Duodenal mucosa (tissue), 2 donors: ENCODE results near the gene RBFOX1.
"Not testable (repeated sequence)": the region's sequence is repeated elsewhere in the genome, so short reads cannot be mapped to it uniquely, and the experiment has no call there.

Experiments
- H3K27ac ChIP-seq: one replicate; pipeline ENCODE4 v1.7.0; 2013; ENCODE audit warnings: low read depth, low read length
- H3K27me3 ChIP-seq, 2 donors: one replicate each; pipeline ENCODE4 v1.7.0; 2013; ENCODE audit warnings: low read length in 2 of 2, control low read depth in 1 of 2; ENCODE audit not compliant: insufficient read depth in 2 of 2, control insufficient read depth in 1 of 2
- H3K36me3 ChIP-seq, 2 donors: one replicate each; pipeline ENCODE4 v1.7.0; 2013; ENCODE audit warnings: low read length in 2 of 2, control low read depth in 1 of 2; ENCODE audit not compliant: insufficient read depth in 2 of 2, control insufficient read depth in 1 of 2
- H3K4me1 ChIP-seq, 2 donors: one replicate each; pipeline ENCODE4 v1.7.0; 2013; ENCODE audit warnings: low read length in 2 of 2, control low read depth in 1 of 2; ENCODE audit not compliant: insufficient read depth in 2 of 2, control insufficient read depth in 1 of 2
- H3K4me3 ChIP-seq, 2 donors: one replicate each; pipeline ENCODE4 v1.7.0; 2013; ENCODE audit warnings: low read length in 2 of 2, low read depth in 1 of 2
- H3K9ac ChIP-seq, 2 donors: one replicate each; pipeline ENCODE4 v1.7.0; 2013; ENCODE audit warnings: low read length in 2 of 2, low read depth in 1 of 2
- H3K9me3 ChIP-seq, 2 donors: one replicate each; pipeline ENCODE4 v1.7.0; 2013; ENCODE audit warnings: low read length in 2 of 2, control low read depth in 1 of 2; ENCODE audit not compliant: control insufficient read depth in 1 of 2

The RBFOX1 gene

DNA sequence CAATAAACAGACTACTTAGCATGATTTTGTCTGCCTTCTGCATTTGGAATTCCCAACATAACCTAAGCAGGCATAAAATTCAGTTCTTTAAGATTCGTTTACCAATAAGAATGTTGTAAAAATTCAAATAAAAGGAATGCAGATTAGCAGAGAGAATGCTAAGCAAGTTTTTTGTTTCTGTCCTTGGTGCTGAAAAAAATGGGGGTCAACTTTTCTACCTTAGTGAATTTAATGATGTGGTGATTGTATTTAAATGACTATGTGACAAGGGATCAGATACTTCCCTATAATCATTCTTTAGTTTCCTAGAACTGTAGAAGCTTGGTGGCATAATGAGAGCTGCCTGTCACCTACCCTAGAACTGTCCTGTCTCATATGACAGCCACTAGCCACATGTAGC is 159.5 kb downstream of the RBFOX1 start:
- H3K9ac ChIP-seq, result no peak overlapping the region
- no peak overlapping the region for H3K27ac ChIP-seq
- no peak overlapping the region for H3K4me3 ChIP-seq
- no peaks in the 10 kb centered on the region for H3K27me3 ChIP-seq
- H3K9me3 ChIP-seq, result no peaks in the 10 kb centered on the region
- no peaks in the 10 kb centered on the region for H3K36me3 ChIP-seq
- no peaks in the 10 kb centered on the region for H3K4me1 ChIP-seq

GRCh38 chr16:7493133-7493532 is 160.5 kb downstream of the RBFOX1 start:
- Histone ChIP-seq H3K4me1 (no peaks in the 10 kb centered on the region), H3K4me3 (no peak overlapping the region), H3K27me3 (no peaks in the 10 kb centered on the region), H3K9me3 (no peaks in the 10 kb centered on the region), H3K9ac (no peak overlapping the region), H3K36me3 (no peaks in the 10 kb centered on the region), H3K27ac (no peak overlapping the region)

DNA sequence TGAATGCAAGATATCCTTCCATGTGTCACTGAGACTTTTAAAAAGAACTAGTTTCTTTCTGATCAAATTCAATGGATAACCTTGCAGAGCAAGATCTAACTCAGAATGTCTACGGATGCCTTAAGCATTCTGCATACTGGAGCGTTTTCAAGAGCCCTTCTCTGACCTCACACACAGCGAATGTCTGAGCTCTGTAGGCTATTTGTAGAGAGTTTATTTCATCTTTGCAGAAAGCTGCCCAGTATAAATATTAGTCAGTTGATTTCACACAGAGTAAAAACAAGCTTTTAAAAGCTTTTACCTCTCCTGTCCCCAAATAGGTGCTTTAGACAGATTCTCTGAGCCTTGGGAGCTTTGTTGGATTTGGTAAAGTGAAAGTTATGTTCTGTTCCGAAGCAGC is 165.0 kb downstream of the RBFOX1 start:
- Histone ChIP-seq H3K36me3 (no peaks in the 10 kb centered on the region), H3K27ac (no peak overlapping the region), H3K4me3 (no peak overlapping the region), H3K9me3 (no peaks in the 10 kb centered on the region), H3K9ac (no peak overlapping the region), H3K4me1 (no peaks in the 10 kb centered on the region), H3K27me3 (no peaks in the 10 kb centered on the region)

GRCh38 chr16:7501868-7502267 is 169.2 kb downstream of the RBFOX1 start:
- H3K4me3 ChIP-seq, result no peak overlapping the region

DNA sequence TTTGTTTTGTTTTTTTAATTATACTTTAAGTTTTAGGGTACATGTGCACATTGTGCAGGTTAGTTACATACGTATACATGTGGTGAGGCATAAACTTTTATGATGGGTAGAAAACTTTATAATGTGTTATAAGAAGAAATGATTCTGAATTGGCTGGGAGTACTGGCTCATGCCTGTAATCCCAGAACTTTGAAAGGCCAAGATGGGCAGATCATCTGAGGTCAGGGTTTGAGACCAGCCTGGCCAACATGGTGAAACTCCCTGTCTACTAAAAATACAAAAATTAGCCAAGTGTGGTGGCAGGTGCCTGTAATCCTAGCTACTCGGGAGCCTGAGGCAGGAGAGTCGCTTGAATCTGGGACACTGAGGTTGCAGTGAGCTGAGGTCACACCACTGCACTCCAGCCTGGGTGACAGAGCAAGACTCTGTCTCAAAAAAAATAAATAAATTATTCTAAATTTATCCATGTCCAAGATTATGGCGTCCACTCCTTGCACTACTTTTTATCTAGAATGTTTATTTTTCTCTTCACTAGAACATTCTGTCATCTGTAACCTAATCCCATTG is 170.0 kb downstream of the RBFOX1 start:
- not testable (repeated sequence) for H3K9me3 ChIP-seq, H3K9ac ChIP-seq, H3K27ac ChIP-seq, H3K27me3 ChIP-seq, H3K36me3 ChIP-seq, H3K4me1 ChIP-seq, H3K4me3 ChIP-seq

More at GRCh38 chr16:7501868-7502267, 169.2 kb downstream of the RBFOX1 start:
- H3K9me3 ChIP-seq, result no peaks in the 10 kb centered on the region
- no peaks in the 10 kb centered on the region for H3K4me1 ChIP-seq
- H3K36me3 ChIP-seq, result no peaks in the 10 kb centered on the region
- no peaks in the 10 kb centered on the region for H3K27me3 ChIP-seq
- H3K27ac ChIP-seq, result no peak overlapping the region
- H3K9ac ChIP-seq, result no peak overlapping the region

- Histone ChIP-seq H3K9ac (no peak overlapping the region), H3K27ac (no peak overlapping the region), H3K4me1 (no peaks in the 10 kb centered on the region)
Measured at GRCh38 chr16:7503666-7504065, 171.0 kb downstream of the RBFOX1 start.

GRCh38 chr16:7504844-7505243 is 172.2 kb downstream of the RBFOX1 start:
- no peaks in the 10 kb centered on the region for H3K36me3 ChIP-seq
- H3K4me1 ChIP-seq, result no peaks in the 10 kb centered on the region
- no peak overlapping the region for H3K4me3 ChIP-seq
- no peak overlapping the region for H3K9ac ChIP-seq
- no peak overlapping the region for H3K27ac ChIP-seq
- H3K27me3 ChIP-seq, result no peaks in the 10 kb centered on the region
- H3K9me3 ChIP-seq, result no peaks in the 10 kb centered on the region

More at GRCh38 chr16:7503666-7504065, 171.0 kb downstream of the RBFOX1 start:
- Histone ChIP-seq H3K4me3 (no peak overlapping the region), H3K9me3 (no peaks in the 10 kb centered on the region), H3K27me3 (no peaks in the 10 kb centered on the region), H3K36me3 (no peaks in the 10 kb centered on the region)

GRCh38 chr16:7505495-7505894 is 172.8 kb downstream of the RBFOX1 start:
- Histone ChIP-seq H3K36me3 (no peaks in the 10 kb centered on the region), H3K27ac (no peak overlapping the region), H3K9ac (no peak overlapping the region), H3K9me3 (no peaks in the 10 kb centered on the region), H3K4me3 (no peak overlapping the region), H3K4me1 (no peaks in the 10 kb centered on the region), H3K27me3 (no peaks in the 10 kb centered on the region)

GRCh38 chr16:7506363-7506762 is 173.7 kb downstream of the RBFOX1 start:
- Histone ChIP-seq H3K27me3 (no peaks in the 10 kb centered on the region), H3K27ac (no peak overlapping the region), H3K36me3 (no peaks in the 10 kb centered on the region), H3K9me3 (no peaks in the 10 kb centered on the region), H3K4me1 (no peaks in the 10 kb centered on the region), H3K4me3 (no peak overlapping the region), H3K9ac (no peak overlapping the region)

DNA sequence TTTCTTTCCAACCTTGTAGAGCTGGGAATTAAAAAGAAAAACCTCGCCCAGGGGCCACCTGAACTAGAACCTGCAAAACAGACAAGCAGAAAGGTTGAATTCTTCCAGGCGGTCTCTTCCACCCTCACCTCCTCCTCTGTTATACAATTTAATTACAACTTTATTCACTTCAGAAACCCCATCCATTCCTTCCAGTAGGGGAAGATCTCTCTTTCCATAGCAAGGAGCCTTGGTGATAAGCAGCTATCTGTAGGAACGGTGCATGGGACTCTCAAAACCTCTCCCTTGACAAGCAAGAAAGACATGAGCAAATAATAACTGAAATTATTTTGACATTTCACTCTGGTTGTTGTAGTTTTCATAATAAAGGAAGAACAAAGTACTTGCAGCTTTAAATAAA is 176.0 kb downstream of the RBFOX1 start:
- H3K9ac ChIP-seq, result no peak overlapping the region
- H3K27me3 ChIP-seq, result no peaks in the 10 kb centered on the region
- H3K4me3 ChIP-seq, result no peak overlapping the region
- no peaks in the 10 kb centered on the region for H3K4me1 ChIP-seq
- H3K36me3 ChIP-seq, result no peaks in the 10 kb centered on the region
- H3K27ac ChIP-seq, result no peak overlapping the region
- no peaks in the 10 kb centered on the region for H3K9me3 ChIP-seq
